NCI-H1417 treated with DMSO at 0.1 percent for 48 hours (cell line): Measurements from ENCODE around the gene RNASE8.
A peak's percentile ranks its signal among the peaks of the same experiment; 100 is the strongest.

ENCODE experiments used
- DNase-seq: peaks from one replicate; lab custom pipeline; 2025; lab: John Stamatoyannopoulos, UW

Gene RNASE8

GRCh38 chr14:21053184-21054122 is 4.2 kb upstream of the RNASE8 start:
- DNase-seq: no peak

- DNase-seq: no peak
Measured at GRCh38 chr14:21054123-21054767, 3.4 kb upstream of the RNASE8 start.

DNA sequence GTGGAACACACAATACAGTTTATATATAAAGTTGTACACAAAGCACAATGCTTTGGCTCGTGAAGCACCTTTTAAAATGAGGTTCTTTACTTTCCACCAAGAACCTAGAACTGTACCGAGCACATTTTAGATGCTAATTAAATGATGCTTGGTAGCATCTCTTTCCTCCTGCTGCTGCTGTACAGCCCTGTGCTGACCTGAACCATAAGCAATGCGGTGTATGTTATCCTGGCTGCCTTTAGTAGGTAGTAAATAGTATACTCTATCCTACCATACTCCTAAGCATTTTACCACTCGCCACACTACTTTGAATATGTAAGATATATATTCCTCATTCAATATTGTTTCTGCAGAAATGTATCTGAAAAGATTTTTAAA is 2.9 kb upstream of the RNASE8 start:
- no peak for DNase-seq

GRCh38 chr14:21055432-21056117 is 2.0 kb upstream of the RNASE8 start:
- DNase-seq: no peak

DNA sequence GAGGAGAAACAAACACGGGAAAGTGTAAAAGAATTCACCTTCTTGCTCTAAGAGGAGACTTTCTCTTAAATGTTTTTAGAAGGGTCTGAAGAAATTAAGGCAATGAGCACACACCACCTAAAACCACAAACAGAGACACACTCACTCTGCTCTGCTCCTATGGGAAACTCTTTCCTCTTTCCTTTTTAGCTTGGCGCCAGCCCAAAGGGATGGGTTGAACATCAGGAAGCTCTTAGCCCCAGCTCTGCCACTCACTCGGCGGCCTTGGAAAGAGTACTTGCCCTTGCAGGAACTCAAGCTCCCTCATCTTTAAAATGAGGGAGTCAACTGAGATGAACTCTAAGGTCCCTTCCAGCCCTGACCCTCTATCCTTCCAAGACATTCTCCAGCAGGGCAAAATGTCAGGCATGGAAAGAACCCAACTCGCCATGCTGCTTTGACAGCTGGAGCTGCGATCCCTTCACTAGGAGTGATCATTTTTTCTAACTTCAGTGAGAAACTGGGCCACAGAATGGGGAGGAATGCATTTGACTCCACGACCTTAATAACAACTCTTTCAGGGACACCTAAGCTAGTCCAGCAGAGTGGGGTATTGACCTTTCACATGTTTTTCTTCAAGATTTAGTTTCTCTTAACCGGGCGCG is 980 bp upstream of the RNASE8 start:
- DNase-seq: no peak

DNA sequence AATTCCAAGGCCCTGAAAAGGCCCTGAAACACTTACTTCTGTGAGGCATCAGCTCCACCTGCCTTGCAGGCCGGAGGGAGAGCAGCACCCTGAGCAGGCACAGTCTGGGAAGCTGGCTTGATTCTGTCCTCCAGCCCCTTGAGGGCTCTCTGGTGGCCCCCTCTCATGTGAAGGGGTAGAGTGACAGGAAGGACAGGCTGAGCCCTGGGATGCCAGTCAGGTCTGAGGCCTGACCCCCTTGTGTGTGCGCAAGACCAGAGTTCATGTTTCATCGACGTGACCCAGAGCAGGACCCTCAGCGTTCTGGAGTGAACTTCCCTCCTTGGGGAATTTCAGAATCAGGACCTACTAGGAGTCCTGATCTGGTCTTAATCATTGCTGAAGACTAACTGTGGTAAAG is 1.3 kb downstream of the RNASE8 start:
- no peak for DNase-seq

- no peak for DNase-seq
Measured at GRCh38 chr14:21059842-21060613, 2.4 kb downstream of the RNASE8 start.

GRCh38 chr14:21060614-21061346 is 3.2 kb downstream of the RNASE8 start:
- no peak for DNase-seq

- DNase-seq: no peak
Measured at GRCh38 chr14:21061347-21061668, 3.7 kb downstream of the RNASE8 start.

DNA sequence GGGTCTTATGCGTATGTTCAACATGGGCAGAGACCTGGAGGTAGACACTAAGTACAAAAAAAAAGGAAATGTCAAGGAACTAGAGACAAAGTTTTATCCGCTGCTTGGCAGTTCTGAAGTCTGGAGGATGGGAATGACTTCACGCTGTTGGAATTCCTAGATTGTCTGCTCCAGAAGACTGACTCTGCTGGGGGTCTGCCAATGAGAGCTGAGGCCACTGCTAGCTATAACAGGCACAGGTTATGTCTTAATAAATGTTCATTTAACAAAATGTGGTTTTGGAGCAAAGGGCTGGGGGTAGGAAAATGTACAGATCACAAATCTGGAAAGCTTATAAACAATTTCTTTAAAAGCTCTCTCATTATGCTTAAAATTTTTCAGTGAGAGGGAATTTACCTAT is 5.9 kb downstream of the RNASE8 start:
- no peak for DNase-seq

GRCh38 chr14:21066882-21067502 is 9.4 kb downstream of the RNASE8 start:
- DNase-seq: no peak

- DNase-seq: peak; percentile 75
Measured at GRCh38 chr14:21068521-21069387, 11.1 kb downstream of the RNASE8 start.

DNA sequence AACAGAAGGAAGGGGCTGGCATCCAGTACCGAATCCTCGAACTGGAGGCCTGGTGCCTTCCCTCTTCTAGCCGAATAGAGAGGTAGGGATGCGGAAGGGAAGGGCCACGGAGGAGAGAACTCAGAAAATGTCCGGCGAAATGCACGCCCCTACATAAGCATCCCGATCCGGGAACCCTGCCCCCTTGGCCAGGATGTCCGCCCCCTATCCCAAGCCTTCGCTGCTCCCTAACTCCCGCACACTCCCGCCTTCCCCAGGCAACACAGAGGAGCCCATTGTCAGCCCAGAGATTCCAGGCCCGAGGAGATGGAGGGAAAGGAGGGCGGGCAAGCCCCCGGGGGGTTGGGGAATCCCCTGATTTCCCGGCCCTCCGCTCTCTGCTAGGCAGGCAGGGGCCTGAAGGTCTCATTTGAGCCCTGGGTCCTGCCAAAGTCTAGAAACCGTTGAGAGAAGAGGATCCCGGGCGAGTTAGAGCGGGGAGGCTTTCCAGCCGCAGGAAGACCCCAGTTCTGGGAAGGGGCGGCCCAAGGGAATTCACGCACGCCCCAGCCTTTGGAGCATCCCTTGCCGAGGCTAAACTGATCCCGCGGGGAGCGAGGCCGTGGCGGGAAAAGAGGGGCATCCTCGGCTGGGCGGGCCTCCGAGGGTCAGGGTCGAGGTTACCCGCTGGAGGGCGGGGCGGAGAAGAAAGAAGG is 11.9 kb downstream of the RNASE8 start:
- DNase-seq: no peak

DNA sequence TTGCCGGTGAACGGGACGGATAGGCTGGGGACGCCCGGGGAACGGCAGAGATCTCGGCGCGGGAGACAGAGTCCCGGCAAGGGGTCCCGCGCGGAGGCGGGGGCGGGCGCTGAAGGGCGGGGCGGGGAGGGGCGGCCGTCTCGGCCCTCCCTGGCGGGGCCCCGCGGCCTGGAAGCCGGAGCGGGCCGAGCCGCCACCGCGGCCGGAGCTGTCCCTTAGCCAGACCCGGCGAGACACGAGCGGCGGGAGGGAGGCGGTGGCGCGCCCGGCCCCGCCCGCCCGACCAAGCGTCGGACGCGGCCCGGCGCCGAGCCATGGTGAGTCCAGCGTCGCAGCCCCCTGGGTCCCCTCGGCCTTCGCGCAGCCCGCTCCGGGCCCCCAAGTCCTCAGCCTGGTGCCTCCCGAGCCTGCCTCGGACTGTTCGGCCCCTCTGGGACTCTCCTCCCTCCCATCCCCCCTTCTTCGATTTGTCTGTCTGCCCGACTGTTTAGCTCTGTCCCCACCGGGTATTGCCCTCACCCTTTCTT is 12.5 kb downstream of the RNASE8 start, which contains the start of gene ARHGEF40:
TSS of gene ARHGEF40 (plus strand) at position 222 of the 527 bp plus-strand sequence. CDS start at position 315, 93 bp downstream.
- DNase-seq: no peak

- DNase-seq: no peak
Measured at GRCh38 chr14:21070610-21071224, 13.1 kb downstream of the RNASE8 start.

DNA sequence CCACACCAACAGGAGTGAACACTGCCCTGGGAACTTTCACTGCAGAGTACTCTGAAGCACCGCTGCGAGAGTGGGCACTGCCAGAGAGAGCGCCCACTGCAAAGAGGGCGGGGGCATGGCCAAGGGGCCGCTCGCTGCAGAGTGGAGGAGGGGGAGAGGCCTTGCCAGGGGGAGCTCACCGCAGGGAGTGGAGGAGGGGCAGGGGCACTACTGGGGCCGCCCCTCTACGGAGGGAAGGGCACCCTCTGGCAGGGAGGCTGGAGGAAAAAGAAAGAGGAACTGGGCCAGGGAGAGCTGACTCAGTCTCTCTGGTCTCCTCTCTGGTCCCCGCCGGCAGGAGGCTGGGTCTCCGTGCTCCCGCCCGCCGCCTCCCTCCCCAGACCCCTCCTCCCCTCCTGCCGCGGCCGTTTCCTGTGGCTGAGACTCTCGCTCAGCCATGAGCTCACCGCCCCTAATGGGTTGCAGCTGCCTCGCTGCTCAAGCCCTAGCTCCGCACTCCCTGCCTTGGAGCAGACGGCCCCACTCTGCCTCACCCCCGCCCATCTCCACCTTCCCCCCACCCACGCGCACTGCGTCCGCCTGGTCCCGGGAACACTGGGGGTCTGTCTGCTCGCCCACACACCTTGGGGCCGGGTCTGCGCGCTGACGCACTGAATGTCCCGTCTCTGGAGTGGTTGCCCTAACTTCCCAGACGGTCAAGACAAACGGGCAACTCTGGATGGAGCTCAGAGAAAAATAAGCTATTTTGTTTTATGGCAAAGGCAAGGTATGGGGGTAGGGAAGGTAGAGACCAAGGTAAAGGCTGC is 13.8 kb downstream of the RNASE8 start:
- DNase-seq: peak; percentile 52

- no peak for DNase-seq
Measured at GRCh38 chr14:21072031-21072473, 14.4 kb downstream of the RNASE8 start.
